HCT116 (cell line): ENCODE data around the gene MAP3K5. TPM values are rescaled to one million over a fixed set of nuclear protein-coding genes. Genes with fewer than 3 reads are reported as not detected.
A peak's percentile ranks its signal among the peaks of the same experiment; 100 is the strongest.

Source experiments
- ATAC-seq: fragments of 200-7000 bp; cut with Tn5 transposase; 2 replicates; pipeline ENCODE4 v1.9.1; 2020; ENCODE audit warnings: mild to moderate bottlenecking, moderate library complexity
- BruUV-seq: library from RNA; stranded (reverse); fragments of 400-500 nt; replicated peaks from 2 replicates; lab custom pipeline; 2021; lab: Mats Ljungman, UMichigan
- CTCF ChIA-PET: fragments of 300-600 bp; sonication (Branson Sonifier 250); formaldehyde crosslinking; loops from one replicate; lab custom pipeline; 2021; ENCODE audit warnings: antibody characterized with exemption; lab: Charles Lee
- POLR2A ChIA-PET: fragments of 300-600, 350-600 bp; sonication (Branson Sonifier 250); formaldehyde crosslinking; loops from one replicate; lab custom pipeline; 2021; ENCODE audit warnings: antibody characterized with exemption; lab: Charles Lee
- RAD21 ChIA-PET, 2 experiments: fragments of 300-600 bp; sonication (Branson Sonifier 250); formaldehyde crosslinking; loops; one replicate each; lab custom pipeline; 2023; ENCODE audit warnings: low total read pairs in 2 of 2; ENCODE audit not compliant: uncharacterized antibody in 2 of 2, unreplicated experiment in 2 of 2, low non-redundant PET in 1 of 2; lab: Charles Lee
- DNase-seq: peaks from one replicate; pipeline ENCODE4 v3.0.0-alpha.2; 2010; ENCODE audit warnings: low read depth, low spot score
- H2AFZ ChIP-seq: fragments of 200-600 bp; shearing (Covaris generic), sonication (generic); 2 replicates; pipeline ENCODE4 v1.6.1; 2017; ENCODE audit warnings: low read depth, mixed run types, mixed read lengths, antibody characterized with exemption, low read length; ENCODE audit not compliant: poor library complexity, severe bottlenecking
- H3K27ac ChIP-seq: 2 replicates; pipeline ENCODE4 v1.5.1; 2012; ENCODE audit warnings: low read depth, low read length
- H3K27me3 ChIP-seq: fragments of 200-600 bp; sonication (generic); 2 replicates; pipeline ENCODE4 v1.6.1; 2016; ENCODE audit warnings: mixed run types, low read length, mixed read lengths; ENCODE audit not compliant: insufficient read depth
- H3K36me3 ChIP-seq, 2 experiments: fragments of 200-500 bp in 1 of 2; fragments of 200-600 bp in 1 of 2; sonication (Bioruptor generic) in 1 of 2; sonication (generic) in 1 of 2; 2 replicates each; pipeline versions ENCODE4 v1.5.1 to v1.6.1; 2014 to 2016; ENCODE audit warnings: low read length in 2 of 2, inconsistent platforms in 1 of 2, mixed read lengths in 1 of 2, mixed run types in 1 of 2; ENCODE audit not compliant: insufficient read depth in 2 of 2, control insufficient read depth in 1 of 2
- H3K4me1 ChIP-seq, 2 experiments: fragments of 200-600 bp in 1 of 2; sonication (generic) in 1 of 2; 2 replicates each; pipeline versions ENCODE4 v1.5.1 to v1.6.1; 2012 to 2017; ENCODE audit warnings: low read length in 2 of 2, inconsistent platforms in 1 of 2, mild to moderate bottlenecking in 1 of 2, mixed read lengths in 1 of 2, mixed run types in 1 of 2, moderate library complexity in 1 of 2; ENCODE audit not compliant: insufficient read depth in 2 of 2, control insufficient read depth in 1 of 2
- H3K4me2 ChIP-seq: fragments of 200-600 bp; sonication (generic); 2 replicates; pipeline ENCODE4 v1.6.1; 2017; ENCODE audit warnings: mixed run types, low read length, mixed read lengths
- H3K4me3 ChIP-seq, 2 experiments: fragments of 200-600 bp in 1 of 2; sonication (generic) in 1 of 2; replicated peaks in 1 of 2; 2 replicates each; pipeline ENCODE4 v1.5.1; 2011 to 2016; ENCODE audit warnings: low read length in 2 of 2, control low read depth in 1 of 2, low read depth in 1 of 2, mild to moderate bottlenecking in 1 of 2, mixed read lengths in 1 of 2, mixed run types in 1 of 2
- H3K79me2 ChIP-seq: fragments of 200-600 bp; sonication (generic); 2 replicates; pipeline ENCODE4 v1.6.1; 2017; ENCODE audit warnings: mild to moderate bottlenecking, mixed run types, low read length, moderate library complexity, mixed read lengths; ENCODE audit not compliant: insufficient read depth
- H3K9ac ChIP-seq: fragments of 200-600 bp; sonication (generic); 2 replicates; pipeline ENCODE4 v1.6.1; 2016; ENCODE audit warnings: low read length, mixed read lengths
- H3K9me2 ChIP-seq: fragments of 200-600 bp; sonication (generic), shearing (Covaris generic); 2 replicates; pipeline ENCODE4 v1.6.1; 2017; ENCODE audit warnings: mixed run types, mild to moderate bottlenecking, moderate library complexity; ENCODE audit not compliant: insufficient read depth
- H3K9me3 ChIP-seq, 2 experiments: fragments of 200-500 bp in 1 of 2; fragments of 200-600 bp in 1 of 2; sonication (Bioruptor generic) in 1 of 2; sonication (generic) in 1 of 2; 2 replicates each; pipeline ENCODE4 v1.6.1; 2014 to 2017; ENCODE audit warnings: low read length in 2 of 2, mixed read lengths in 2 of 2, inconsistent platforms in 1 of 2, low read depth in 1 of 2, mild to moderate bottlenecking in 1 of 2, mixed run types in 1 of 2, moderate library complexity in 1 of 2; ENCODE audit not compliant: control insufficient read depth in 1 of 2, insufficient read depth in 1 of 2
- H4K20me1 ChIP-seq: fragments of 200-600 bp; sonication (generic), shearing (Covaris generic); 2 replicates; pipeline ENCODE4 v1.6.1; 2017; ENCODE audit warnings: mixed run types, mild to moderate bottlenecking, moderate library complexity; ENCODE audit not compliant: insufficient read depth
- EGR1 ChIP-seq: IDR thresholded peaks from 2 replicates; pipeline ENCODE4 v1.6.1; 2012; ENCODE audit warnings: low read depth
- ELF1 ChIP-seq: IDR thresholded peaks from 2 replicates; pipeline ENCODE4 v1.6.1; 2012; ENCODE audit warnings: low read depth, borderline replicate concordance
- FOSL1 ChIP-seq: IDR thresholded peaks from 2 replicates; pipeline ENCODE4 v1.6.1; 2012; ENCODE audit warnings: low read depth
- POLR2A ChIP-seq: IDR thresholded peaks from 2 replicates; pipeline ENCODE4 v1.7.0; 2011; ENCODE audit warnings: borderline replicate concordance; ENCODE audit not compliant: insufficient read depth, insufficient read length; ENCODE audit errors: extremely low read depth
- RAD21 ChIP-seq: IDR thresholded peaks from 2 replicates; pipeline ENCODE4 v1.6.1; 2012; ENCODE audit warnings: low read depth, mild to moderate bottlenecking
- SP1 ChIP-seq: IDR thresholded peaks from 2 replicates; pipeline ENCODE4 v1.6.1; 2012; ENCODE audit warnings: low read depth
- SRF ChIP-seq: IDR thresholded peaks from 2 replicates; pipeline ENCODE4 v1.6.1; 2012; ENCODE audit warnings: low read depth
- ZFX ChIP-seq: fragments of 450-650 bp; IDR thresholded peaks from 2 replicates; pipeline ENCODE4 v1.6.1; 2017
- intact Hi-C: fragments of 100-400 bp; cut with micrococcal nuclease; formaldehyde crosslinking; loops from 2 replicates; pipeline ENCODE4 v1.10.0; 2022
- total RNA-seq: library from RNA; stranded (reverse); gene quantifications from one replicate; pipeline ENCODE4 v1.2.1, GENCODE V29; 2021; ENCODE audit not compliant: unreplicated experiment
- TF ChIP-seq, protein P1 (sequence below), 3 experiments: fragments of 200-600 bp in 1 of 3; sonication (generic) in 1 of 3; IDR thresholded peaks in 2 of 3; conservative IDR thresholded peaks in 1 of 3; 2 replicates each; pipeline ENCODE4 v1.5.1; 2012 to 2017; ENCODE audit warnings: low read depth in 2 of 3, low read length in 2 of 3, antibody characterized with exemption in 1 of 3, borderline replicate concordance in 1 of 3, control low read depth in 1 of 3, mild to moderate bottlenecking in 1 of 3, mixed read lengths in 1 of 3, mixed run types in 1 of 3, moderate library complexity in 1 of 3; ENCODE audit not compliant: insufficient read depth in 1 of 3
- TF ChIP-seq, protein P2 (sequence below): IDR thresholded peaks from 2 replicates; pipeline ENCODE4 v1.6.1; 2012

MAP3K5 gene
- total RNA-seq, 1 experiment from 2014 or later = 11.8 TPM

- H3K4me3 ChIP-seq = no peak overlapping the region
- no peaks in the 10 kb centered on the region for H4K20me1 ChIP-seq
- BruUV-seq = no TSS peak
- TF ChIP-seq FOSL1 (no peak), SP1 (no peak), EGR1 (no peak), ZFX (no peak), POLR2A (no peak), ELF1 (no peak), RAD21 (no peak), SRF (no peak)
- TF ChIP-seq, protein P1, sequence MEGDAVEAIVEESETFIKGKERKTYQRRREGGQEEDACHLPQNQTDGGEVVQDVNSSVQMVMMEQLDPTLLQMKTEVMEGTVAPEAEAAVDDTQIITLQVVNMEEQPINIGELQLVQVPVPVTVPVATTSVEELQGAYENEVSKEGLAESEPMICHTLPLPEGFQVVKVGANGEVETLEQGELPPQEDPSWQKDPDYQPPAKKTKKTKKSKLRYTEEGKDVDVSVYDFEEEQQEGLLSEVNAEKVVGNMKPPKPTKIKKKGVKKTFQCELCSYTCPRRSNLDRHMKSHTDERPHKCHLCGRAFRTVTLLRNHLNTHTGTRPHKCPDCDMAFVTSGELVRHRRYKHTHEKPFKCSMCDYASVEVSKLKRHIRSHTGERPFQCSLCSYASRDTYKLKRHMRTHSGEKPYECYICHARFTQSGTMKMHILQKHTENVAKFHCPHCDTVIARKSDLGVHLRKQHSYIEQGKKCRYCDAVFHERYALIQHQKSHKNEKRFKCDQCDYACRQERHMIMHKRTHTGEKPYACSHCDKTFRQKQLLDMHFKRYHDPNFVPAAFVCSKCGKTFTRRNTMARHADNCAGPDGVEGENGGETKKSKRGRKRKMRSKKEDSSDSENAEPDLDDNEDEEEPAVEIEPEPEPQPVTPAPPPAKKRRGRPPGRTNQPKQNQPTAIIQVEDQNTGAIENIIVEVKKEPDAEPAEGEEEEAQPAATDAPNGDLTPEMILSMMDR (IDR thresholded peaks at IDR 0.05 in 2 of 3, conservative IDR thresholded peaks at IDR 0.05 in 1 of 3; ENCODE audit: borderline replicate concordance in 1 of 3, insufficient read depth in 1 of 3, low read depth in 2 of 3, low read length in 2 of 3) = no peak
- TF ChIP-seq, protein P2, sequence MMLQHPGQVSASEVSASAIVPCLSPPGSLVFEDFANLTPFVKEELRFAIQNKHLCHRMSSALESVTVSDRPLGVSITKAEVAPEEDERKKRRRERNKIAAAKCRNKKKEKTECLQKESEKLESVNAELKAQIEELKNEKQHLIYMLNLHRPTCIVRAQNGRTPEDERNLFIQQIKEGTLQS = no peak
- H3K9ac ChIP-seq = peak overlapping the region; percentile 2; the same call in 1 of the 2 replicates
- ChIA-PET POLR2A (no interaction called here), CTCF (no interaction called here), RAD21 (no interaction called here)
- no peak for ATAC-seq
- H3K27me3 ChIP-seq = no peaks in the 10 kb centered on the region
- H3K36me3 ChIP-seq = no peaks in the 10 kb centered on the region
- no peaks in the 10 kb centered on the region for H3K9me2 ChIP-seq
- H3K27ac ChIP-seq = no peak overlapping the region
- H3K9me3 ChIP-seq = no peaks in the 10 kb centered on the region
- H2AFZ ChIP-seq = no peak overlapping the region
- intact Hi-C loops = no loop called here
- H3K4me1 ChIP-seq = peaks cover 19 to 23% of the 10 kb centered on the region in 2 experiments; a peak in 3 of 4 replicates
- H3K79me2 ChIP-seq = no peaks in the 10 kb centered on the region
- DNase-seq = no peak
- H3K4me2 ChIP-seq = peak overlapping the region; percentile 50
These were observed 92.9 kb downstream of the MAP3K5 start for GRCh38 chr6:136699358-136699757.
